DMS79 (cell line): Measurements from ENCODE around the gene DLST.
A peak's percentile ranks its signal among the peaks of the same experiment; 100 is the strongest.

Experiments used
- DNase-seq: peaks from one replicate; lab custom pipeline; 2025; lab: John Stamatoyannopoulos, UW

Gene DLST

GRCh38 chr14:74941676-74942097 lies 60.0 kb downstream of the DLST start:
- DNase-seq, result no peak

- DNase-seq, result no peak
These were observed 60.5 kb downstream of the DLST start for GRCh38 chr14:74942181-74942580.

- DNase-seq, result no peak
These were observed 60.9 kb downstream of the DLST start for GRCh38 chr14:74942608-74943007.

GRCh38 chr14:74945261-74945851 lies 63.6 kb downstream of the DLST start:
- no peak for DNase-seq

DNA sequence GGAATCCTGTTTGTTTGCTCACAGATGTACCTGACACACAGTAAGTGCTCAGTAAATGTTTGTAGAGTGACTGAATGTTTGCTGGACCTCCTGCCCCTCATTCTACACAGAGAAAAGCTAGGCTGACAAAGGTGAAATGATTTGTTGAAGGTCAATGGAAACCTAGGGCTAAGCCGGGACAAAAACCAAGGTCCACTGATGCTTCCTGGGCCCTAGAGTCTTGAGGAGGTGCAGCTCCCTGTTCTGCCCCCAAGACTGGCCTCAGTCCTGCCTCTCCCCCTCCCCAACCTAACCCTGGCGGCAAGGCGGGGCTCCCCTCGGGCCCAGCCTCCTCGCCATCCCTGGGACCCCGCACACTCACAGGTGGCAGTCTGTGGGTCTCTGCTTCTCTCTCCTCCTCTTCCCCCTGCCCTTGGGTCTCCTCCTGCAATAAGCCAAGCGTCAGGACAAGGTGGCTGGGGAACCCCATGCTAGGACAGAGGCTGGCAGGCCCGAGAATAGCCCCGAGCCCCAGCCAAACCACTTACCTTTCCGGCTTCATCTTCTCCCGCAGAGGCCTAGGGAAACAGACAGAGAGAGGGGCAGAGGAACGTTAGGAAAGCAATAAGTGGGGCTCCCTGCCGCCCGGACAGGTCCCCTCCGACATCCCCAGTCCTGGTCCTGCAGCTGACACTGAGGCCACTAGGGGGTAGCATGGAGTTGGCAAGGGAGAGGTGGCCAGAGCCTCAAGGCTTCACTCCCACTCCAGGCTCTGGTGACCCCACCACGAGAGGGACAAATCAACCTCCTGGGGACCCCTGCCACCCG lies 64.3 kb downstream of the DLST start:
- DNase-seq, result no peak

GRCh38 chr14:74946659-74947281 lies 65.1 kb downstream of the DLST start:
- DNase-seq, result no peak

GRCh38 chr14:74947353-74948227 lies 65.9 kb downstream of the DLST start:
- no peak for DNase-seq

GRCh38 chr14:74948228-74949175 lies 66.8 kb downstream of the DLST start:
- DNase-seq, result no peak

GRCh38 chr14:74949191-74949601 lies 67.5 kb downstream of the DLST start:
- DNase-seq, result no peak

DNA sequence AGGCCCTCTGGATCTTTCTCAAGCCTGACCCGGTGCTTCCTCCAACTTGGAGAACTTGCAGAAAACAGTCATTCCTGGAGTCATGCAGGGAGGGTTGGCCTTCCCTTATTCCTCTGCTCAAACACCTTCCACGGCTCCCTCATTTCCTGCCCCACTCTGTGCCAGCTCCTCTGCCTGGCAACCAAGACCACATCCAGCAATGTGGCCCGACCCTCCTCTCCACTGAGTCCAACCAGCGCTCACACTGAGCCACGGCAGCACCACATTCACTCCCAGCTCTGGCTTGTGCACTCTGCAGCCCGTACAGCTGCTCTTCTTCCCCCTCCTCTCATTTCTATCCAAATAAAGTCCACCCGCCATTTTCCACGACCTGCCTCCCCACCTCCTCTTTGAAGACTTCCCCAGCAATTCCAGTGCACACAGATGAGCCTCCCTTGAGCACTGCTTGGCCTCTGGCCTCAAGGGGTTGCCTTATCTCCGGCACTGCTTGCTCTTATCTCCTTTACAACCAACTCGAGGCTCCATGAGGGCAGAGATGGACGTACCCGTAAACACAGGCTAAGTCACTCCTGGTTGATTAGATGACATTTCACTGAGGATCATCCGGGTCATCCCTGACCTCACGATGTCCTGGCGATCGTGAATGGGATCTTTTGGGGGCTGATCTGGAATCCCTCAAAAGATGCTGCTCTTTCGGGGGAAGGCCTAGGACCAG lies 68.3 kb downstream of the DLST start:
- DNase-seq, result no peak

- no peak for DNase-seq
These were observed 69.2 kb downstream of the DLST start for GRCh38 chr14:74950795-74951442.

DNA sequence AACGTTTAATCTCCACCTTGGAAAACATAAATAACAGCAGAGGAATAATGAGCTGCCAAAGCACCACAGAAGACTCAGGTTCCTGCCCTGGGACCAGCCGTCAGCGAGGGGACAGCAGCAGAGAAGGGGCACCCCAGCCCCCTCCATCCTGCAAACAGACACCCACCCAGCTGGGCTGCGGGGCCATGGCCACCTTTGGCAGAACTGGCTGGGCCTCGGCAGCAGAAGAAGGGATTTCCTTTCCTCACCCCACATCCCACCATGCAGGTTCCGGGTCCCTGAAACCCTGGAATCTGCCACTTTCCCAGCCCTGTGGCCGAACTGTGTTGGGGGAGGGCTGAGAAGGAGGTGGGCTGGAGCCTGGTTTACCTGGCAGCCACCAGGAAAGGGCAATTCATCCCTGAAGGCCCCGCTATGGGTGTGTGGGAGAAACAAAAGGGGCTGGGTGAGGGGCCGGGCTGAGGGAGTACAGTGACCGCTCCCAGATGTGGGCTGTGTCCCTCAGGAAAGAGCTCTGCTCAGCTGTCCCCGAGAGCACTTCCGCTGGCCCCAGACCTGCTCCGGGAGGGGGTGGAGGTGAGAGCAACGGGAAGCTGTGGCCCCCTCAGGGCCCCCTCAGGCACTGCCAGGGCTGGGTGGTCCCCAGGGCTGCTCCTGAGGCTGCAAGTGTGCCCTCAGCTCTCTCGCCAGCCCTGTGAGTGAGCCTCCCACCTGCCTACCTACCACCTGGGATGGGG lies 69.9 kb downstream of the DLST start:
- DNase-seq, result no peak

- no peak for DNase-seq
These were observed 70.5 kb downstream of the DLST start for GRCh38 chr14:74952180-74952665.

- peak; percentile 96 for DNase-seq
These were observed 71.2 kb downstream of the DLST start for GRCh38 chr14:74952697-74953484.
